AG20443 (cell line): ENCODE data around the gene TIMM17B.

Experiments used
- DNase-seq: peaks from one replicate; pipeline ENCODE4 v3.0.0; 2012; ENCODE audit warnings: low spot score, mixed read lengths

TIMM17B gene

DNA sequence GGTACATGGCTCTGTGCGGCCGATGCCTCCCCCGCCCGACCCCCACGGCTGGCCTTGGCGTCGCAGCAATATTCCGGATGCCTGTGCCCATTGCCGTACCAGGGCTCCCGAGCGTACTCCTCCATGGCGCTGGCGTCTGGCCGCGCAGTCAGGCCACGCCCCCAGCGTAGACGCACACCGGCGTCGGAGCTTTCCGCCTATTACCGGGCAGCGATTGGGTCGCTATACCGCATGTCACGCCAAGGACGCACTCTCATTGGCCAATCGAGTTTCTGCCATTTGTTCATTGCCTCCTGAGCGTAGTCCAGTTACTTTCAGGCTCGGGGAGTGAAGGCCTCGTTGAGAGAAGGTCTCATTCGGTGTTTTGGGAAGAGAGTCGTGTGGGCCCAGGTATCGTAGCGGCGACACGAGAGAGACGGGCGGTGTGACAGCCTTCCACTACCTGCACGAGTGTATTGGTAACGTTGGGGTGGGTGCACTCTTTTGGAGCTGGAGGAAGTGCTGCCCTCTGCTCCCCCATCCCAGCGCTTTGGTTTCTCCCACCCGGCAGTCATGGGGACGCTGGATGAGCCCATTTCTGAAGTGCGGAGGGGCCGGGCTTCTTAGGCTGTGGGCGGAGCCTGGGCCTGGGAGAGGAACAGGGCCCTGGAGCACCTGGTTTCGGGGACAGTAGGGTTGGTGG lies at the start of gene TIMM17B, which contains the start of gene PQBP1:
TIMM17B (minus strand) TSS at position 144 of the 682 bp plus-strand sequence; CDS start at position 125, 19 bp downstream.
PQBP1 (plus strand) TSS at position 306 of the 682 bp plus-strand sequence. CDS start 580 bp downstream, outside the sequence.
- peak; percentile 85 for DNase-seq

DNA sequence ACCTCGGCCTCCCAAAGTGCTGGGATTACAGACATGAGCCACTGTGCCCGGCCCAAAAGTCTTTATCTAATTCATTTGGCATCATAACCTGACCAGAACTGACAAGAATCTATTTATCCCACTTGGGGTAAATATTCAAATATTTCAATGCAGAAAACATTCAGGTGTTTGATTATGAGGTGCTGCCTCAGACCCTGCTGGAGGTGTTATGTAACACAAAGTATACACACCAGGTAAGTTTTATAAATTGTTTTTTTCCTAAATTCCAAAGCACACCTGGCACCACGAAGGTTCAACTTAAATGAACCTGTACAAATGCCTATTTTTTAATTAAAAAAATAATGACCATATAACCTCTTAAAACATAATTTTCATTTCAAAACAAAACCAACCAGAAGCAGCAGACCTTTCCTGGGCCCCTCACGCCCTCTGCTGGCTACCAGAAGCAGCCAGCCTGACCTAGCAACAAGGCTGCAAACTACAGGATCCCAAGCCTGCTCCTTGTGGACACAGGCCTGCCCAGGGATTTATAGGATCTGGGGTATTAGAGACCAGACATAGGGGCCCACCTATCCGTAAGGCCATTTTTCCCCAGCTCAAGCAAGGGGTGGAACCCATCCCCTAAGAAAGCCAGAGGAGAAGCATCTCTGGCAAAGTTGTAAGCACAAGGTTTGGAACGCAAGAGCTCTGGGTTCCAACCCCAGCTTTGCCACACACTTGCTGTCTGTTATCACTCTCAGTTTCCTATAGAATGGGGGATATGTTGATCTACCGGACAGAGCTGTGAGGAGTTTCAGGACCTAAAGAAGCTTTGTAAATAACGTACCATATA lies 48.2 kb upstream of the TIMM17B start:
- DNase-seq, result peak; percentile 65

DNA sequence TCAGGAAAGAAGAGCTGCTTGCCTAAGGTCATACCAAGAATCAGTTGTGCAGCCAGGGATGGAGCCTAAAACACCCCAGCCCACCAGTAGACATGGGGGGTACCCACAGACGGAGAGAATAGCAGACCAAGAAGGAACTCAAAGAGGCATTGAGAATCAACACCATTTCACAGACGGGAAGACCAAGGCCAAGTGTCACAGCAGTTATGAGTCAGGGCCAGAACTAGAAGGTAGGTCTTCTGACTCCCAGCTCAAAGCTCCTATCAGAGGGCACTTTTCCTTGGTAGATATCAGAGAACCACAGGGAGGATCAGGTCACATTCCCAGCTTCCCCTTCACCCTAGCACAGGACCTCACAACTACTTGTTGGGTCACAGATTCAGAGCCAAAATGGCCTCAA lies 45.3 kb upstream of the TIMM17B start:
- no peak for DNase-seq

DNA sequence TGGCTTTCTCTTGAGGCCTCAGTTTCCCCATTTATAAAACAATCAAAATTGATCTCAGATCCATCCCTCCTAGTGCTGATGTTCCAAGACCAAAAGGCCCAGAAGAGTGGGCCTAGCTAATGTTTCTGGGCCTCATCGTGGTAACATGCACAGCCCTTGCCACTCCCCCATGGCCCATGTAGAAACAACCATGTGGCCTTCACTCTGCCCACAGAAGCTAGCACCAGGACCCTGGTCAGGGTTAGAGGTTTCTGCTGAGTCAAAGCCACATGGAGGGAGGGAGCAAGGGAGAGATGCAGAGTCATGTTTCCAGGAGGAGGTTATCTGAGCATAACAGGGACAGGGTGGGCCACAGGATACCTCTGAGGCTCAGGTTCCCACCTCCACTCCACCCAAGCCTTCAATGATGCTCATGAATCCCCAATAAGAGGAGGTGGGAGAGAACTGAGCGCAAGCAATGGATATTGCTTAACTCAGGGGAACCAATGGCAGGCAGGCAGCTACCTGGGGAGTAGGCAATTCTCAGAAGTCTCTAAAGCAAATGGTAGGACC lies 42.9 kb upstream of the TIMM17B start:
- DNase-seq, result no peak

DNA sequence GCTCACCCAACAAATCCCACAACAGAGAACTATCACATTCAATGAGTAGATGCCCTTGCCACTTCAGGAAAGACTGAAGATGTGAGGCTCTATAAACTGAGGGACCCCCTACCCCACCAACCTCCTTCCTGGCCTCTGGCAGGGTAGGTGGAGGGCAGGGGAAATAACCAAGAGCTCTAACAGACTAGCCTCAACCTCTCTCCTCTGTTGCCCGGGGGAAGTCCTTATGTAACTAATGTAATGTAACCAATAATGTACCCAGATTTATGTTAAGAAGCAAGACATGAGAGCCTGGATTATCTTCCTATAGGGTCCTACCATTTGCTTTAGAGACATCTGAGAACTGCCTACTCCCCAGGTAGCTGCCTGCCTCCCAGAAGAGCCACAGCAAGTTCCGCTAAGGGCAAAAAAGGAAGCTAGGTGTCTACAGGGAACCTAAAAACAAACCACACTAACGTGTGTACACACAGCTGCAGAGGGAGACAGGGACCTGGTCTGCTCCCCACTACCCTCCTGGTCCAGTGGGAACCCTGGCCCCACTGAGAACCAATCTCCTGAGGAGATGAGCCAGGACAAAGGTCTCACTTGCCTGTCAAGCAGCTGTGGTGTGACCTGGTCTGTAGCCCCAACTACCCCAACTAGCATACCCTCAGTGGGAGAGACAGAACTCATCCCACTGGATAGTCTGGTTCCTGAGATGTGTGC lies 42.1 kb upstream of the TIMM17B start:
- DNase-seq, result no peak

DNA sequence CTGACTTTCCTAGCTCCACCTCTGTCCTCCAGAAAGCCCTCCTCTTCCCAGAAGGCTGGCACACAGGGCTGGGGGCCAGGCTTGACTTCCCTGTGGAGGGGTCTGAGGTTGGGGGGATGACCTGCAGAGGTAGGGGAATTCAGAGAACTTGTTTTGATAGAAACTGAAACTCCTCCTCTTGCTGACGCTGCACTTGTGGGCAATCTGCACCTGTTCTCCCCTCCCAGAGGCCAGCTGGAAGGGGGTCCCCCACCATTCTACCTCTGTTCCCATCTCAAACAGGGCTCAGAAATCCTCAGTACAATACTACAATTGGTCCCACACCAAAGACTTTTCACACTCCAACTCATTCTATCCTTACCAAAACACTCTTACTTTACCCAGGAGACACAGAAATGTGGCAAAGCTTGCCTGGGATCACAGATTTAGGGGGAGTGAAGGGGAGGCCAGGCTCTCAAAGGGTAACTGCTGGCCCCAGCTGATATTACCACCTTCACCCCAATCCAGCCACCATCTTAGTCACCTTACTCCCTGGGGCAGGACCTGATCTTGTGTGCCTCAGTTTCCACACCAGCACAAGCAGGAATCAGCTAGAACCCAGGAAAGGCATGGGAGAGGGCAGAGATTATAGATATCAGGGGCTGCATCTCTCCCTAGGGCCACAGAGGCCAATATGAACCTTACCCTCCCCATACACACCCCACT lies 41.3 kb upstream of the TIMM17B start:
- DNase-seq, result no peak

DNA sequence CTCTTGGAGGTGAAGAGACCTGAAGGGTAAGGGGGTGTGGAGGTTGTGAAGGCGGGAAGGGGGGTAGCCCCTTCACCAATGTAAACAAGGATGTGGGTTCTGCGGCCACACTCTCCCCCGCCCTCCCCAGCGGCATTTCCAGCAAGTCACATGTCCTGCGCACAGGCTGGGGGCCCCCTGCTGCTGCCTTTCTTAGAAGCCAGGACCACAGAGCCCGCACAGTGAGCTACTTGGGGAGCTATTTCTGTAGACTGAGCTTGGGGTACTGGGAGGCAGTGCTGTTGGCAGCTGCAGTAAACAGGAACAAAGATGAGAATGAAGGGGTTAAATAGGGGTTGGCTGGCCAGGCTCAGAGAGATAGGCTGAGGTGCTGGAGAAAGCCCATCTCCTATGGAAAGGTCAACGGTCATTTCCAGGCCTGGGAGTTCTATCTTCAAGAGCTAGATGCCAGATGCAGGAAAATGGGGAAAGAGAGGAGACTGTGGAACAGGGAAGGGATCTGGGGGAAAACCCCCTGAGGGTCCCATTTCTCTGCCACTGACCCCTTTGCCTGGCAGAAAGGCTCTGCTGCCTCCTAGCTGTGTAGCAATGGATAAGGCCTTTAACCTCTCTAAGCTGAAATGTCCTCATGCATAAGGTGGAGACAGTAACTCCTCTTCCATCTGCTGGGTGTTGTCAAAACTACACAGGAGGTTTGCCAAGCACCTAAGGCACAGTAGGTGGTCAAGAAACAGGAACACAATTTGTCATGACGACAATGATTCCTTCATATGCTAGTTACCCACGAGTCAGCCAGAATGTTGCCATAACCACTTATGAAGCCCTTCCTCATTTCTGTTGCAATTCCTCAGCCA lies 39.7 kb upstream of the TIMM17B start:
- no peak for DNase-seq

DNA sequence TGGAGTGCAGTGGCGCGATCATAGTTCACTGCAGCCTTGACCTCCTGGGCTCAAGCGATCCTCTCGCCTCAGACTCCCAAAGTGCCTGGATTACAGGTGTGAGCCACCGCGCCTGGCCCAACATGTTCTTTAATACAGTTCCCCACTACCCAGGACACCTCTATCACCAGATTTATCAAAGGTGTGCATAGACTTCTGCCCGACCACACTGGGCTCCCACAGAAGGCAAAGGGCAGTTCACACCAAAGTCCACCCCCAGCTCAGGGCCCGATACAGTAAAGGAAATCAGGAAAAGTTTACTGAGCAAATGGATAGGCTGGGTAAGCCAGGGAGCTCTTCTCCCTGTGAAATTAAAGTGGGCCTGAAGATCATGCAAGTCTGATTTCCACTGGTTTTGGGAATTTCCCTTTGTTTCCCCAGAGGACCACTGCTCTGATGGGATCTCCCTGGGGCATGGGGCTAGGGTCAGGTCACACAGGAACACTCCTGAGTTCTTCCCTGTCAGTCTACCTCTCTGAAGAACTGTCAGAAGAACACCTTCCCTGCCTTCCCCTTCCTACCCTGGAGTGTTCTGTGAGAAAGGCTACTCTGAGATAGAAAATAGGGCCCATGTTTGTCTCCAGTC lies 39.0 kb upstream of the TIMM17B start:
- no peak for DNase-seq

DNA sequence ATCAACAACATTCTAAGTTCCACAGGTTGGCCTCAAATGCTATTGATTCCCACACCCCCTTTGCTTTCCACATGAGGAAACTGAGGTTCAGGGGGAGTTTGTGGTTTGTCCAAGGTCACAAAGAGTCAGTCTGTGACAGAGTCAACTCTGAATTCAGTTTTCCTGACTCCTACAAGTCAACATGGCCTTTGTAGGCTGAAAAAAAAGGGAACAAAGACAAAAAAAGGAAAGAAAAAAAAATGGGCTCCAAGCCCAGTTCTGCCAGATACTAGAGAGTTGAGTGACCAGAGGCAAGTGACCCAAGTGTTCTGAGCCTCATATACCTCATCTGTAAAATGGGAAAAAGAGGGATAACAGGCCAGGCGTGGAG lies 37.7 kb upstream of the TIMM17B start:
- no peak for DNase-seq

DNA sequence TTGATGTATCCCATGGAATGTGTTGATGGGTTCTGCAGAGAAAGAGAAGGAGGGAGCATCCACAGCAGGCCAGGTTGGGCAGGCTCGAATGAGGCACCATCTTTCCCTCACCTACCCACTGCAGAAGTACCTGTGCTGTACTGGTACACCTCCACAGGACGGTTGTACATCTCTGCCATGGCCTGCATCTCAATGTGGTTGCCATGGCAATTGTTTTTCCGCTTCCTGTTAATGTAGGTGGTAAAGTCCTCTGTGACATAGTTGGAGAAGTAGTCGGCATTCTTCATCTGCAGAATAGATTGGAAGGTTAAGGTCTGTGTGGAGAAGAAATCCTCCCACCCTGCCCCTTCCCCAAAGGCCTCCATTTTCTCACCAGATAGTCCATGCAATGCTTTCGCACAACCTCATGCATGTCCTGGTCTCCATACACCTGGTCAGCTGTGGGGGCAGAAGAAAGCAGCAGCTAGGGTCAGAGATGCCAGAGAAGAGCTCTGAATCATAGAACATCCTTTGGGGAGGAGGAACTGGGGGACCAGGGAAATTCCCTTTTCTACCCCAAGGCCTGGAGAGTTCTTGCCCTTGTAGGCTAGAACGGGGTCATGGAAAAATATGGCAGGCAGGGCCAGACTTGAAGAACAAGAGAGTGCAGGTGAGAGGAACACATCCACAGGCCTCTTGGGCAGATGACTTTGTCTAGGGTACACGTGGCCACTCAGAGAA lies 37.2 kb upstream of the TIMM17B start:
- DNase-seq, result no peak

DNA sequence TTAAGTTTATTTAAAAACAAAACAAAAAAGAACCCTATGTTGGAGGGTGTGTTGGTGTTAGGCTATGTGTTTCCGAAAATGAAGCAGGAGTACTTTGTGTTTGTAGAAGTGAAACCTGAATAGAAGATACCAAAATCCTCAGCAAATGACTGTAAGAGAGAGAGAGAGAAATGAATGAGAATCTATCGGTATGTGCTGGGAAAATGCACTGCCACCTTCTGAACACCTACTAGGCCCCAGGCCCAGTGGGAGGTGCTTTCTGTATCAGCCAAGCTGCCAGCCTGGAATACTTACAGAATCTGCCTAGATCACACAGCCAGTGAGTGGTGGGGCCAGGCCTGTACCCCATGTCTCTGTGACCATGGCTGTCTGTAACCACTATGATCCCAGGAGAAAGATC lies 36.2 kb upstream of the TIMM17B start:
- DNase-seq, result no peak

DNA sequence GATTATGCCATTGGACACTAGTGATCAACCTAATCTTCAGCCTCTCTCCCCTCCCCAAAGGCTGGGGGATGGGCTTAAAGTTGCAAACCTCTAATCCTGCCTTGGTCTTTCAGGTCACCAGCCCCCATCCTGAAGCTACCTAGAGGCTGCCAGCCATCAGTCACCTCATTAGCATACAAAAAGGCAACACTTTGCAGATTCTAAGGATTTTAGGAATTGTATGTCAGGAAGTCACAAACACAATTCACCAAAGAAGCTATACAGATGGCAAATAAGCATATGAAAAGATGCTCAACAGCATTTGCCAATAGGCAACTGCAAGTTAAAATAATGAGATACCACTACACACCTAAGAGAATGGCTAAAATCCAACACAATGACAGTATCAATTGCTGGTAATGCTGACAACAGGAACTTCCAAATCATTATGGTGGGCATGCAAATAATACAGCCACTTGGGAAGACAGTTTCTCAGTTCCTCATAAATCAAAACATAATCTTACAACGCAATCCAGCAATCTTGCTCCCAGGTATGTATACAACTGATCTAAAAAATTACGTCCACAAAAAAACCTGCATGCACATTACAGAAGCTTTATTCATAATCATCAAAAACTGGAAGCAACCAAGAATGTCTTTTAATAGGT lies 30.3 kb upstream of the TIMM17B start:
- no peak for DNase-seq

DNA sequence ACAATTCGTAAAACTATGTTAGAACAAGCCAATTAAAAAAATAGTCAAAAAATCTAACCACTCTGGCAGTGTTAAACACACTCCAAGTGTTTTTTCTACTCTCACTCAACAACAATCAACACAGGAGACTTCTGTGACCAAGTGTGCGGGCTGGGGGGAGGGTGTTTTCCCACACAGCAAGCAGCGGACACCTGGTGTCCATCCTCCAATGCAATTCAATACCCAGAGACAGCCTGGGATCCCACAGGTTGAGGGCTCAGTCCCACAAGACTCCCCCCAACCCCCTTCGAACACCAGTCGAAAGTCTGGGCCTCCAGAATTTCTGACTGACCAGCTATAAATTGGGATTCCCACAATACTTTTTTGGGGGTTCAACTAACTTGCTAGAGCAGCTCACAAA lies 29.6 kb upstream of the TIMM17B start:
- no peak for DNase-seq

DNA sequence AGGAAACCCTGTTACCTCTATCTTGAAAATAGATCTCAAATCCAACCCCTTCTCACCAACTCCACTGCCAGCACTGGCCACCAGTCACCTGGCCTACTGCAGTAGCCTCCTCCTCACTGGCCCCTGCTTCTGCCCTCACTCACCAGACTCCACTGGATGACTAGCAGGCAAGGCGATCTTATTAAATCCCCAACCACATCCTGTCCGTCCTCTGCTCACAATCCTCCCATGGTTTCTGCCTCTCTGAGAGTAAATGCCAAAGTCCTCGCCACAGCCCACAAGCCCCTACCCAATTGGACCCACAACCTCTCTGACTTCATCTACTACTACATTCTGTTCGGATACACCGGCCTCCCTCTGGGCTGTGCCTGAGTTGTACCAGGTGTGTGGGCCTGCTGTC lies 26.7 kb upstream of the TIMM17B start:
- DNase-seq, result no peak

DNA sequence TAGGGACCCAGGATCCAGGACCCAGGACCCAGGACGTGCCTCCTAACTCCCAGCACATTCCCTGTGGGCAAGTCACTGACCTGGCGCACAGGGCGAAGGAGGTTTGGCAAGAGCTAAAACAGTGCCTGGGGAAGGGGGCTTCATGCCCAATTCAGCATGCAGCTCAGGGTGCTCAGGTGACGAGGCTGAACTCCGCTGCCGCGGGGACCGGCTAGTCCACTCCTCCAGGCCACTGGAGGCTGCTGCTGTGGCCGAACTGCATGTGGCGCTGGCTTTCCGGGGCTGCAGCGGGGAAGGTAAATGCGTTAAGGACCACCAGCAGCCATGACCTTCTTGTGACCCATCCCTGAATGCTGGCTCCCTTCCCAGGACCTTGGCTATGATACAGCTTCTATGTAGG lies 26.2 kb upstream of the TIMM17B start:
- no peak for DNase-seq

DNA sequence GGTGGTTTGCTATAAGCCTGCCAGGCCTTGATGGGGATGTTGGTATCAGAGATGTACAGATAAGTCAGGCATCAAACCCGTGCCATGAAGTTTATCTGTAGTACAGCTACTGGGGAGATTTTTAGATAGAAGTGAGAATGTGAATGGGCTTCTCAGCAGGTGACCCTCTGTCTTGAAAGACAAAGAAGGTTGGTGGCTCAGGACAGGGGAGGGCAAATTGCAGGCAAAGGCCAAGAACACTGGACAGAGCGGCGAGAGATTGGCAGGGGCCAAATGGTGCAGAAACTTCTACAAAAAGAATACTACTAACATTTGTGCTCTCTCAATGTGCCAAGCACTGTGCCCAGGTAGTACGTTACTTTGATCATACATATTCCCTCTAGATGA lies 23.1 kb upstream of the TIMM17B start:
- no peak for DNase-seq

DNA sequence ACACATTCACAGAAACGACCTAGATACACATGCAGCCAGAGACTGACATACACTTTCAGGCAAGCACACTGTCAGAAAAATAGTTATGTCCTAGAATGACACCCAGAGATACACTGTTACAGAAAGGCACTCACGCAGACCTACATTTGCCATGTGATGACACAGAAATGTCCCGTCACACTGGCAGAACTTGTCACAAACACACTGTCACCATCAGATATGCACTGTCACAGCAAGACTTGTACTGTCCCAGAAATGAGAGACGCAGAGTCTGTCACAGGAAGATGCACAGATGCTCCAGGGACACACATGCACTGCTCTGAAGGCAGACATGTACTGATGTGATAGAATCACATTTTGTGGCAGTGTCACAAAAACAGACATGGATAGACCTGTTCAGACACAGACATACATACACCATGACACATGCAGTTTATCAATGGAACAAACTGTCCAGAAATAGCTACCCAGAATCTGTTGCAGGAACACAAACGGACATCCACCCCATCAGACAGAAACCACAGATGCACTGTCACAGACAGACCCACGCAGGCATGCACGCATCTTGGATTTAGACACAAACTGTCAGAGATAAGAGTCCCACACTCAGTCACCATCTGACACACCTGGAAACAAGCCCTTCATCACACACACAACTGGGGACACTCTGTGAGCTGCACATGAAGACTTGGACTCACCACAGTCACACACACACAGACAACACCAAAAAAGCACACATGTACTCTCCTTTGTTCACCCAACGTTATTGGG lies 22.6 kb upstream of the TIMM17B start:
- no peak for DNase-seq

DNA sequence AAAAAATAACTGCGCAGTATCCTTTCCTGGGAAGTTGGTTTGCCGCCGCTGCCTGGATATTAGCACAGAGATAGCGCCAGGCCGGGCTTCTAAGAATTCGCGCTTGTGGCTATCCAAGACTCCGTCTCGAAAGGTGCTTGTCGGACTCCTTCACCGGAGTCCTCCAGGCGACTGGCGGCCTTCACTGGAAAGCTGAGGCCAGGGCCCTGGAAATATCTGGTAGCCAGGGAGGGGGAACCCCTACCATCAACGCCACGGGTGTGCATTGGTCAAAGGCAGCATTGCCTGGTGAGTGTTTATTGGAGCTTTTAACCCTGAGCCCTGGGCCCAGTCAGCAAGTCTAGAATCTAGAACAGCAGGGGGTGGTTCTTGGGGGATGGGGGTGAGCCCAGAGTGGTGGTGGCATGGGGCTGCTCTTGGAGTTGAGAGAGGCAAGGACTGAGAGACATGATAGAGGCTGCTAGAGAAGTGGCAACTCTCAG lies 21.8 kb upstream of the TIMM17B start:
- DNase-seq, result no peak
